Measurements from ENCODE around the gene POLN.

POLN gene

DNA sequence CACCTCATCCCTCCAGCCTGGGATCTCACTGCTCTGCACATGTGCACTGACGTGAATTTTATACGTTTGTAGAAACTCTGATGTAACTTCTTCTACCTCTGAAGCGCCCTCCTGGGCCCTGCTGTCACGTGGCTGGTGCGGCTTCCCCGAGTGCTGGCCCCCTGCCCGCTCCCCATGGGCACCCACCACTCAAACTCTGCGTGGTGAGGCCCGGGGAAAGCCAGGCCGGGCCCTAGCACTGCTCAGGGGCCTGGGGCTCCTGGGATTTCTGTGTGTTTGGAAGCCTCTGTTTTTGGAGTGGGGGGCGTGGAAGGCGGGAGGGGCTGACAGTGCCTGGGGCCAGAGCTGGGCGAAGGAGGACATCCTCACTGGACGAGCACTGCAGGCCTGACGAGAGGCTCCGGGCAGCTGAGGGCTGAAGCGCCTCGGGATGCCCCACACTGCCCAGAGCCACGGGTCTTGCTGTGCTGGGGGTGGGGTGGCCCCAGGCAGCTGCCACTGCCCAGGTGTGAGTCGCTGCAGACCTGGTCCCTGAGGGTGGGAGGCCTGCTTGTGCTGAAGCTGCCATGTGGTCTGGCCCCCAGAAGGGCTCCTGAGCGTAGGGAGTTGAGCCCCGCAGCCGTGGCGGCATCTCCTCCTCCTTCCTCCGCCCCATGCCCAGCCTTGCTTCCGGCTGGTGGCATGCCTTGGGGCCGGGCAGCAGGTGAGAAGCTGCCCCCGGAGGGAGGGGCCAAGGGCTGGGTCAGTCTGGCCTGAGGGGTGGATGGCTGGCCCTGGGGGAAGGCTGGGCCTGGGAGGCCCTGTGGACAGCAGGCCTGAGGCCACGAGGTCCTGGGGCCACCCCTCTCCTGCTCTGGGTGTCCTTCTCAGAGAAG, 175.1 kb downstream of the POLN start:
- no peak for DNase-seq

DNA sequence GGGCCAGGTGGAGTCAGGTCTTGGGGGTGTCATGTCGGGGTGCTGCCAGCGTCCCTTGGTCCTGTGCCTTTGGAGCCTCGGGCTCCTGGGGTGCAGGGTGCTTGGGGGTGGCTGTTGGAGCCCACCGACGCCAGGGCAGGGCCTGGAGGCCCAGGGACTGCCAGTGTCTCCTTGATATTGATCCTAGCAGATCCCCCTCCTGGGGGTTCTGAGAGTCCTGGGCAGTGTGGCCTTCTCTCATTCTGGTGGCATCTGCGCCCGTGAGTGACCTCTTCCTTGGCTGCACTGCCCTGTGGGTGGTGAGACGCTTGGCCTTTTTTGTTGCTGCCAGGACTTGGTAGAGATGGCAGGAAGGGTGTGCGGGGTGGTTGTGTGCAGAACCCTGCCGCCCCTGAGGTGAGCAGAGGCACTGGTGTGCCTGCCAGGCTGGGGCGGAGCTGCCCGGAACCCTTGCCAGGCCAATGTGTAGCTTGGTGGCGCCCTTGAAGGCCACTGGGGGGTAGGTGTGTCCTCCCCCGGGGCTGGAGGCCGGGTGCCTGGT, 175.8 kb downstream of the POLN start:
- no peak for DNase-seq

DNA sequence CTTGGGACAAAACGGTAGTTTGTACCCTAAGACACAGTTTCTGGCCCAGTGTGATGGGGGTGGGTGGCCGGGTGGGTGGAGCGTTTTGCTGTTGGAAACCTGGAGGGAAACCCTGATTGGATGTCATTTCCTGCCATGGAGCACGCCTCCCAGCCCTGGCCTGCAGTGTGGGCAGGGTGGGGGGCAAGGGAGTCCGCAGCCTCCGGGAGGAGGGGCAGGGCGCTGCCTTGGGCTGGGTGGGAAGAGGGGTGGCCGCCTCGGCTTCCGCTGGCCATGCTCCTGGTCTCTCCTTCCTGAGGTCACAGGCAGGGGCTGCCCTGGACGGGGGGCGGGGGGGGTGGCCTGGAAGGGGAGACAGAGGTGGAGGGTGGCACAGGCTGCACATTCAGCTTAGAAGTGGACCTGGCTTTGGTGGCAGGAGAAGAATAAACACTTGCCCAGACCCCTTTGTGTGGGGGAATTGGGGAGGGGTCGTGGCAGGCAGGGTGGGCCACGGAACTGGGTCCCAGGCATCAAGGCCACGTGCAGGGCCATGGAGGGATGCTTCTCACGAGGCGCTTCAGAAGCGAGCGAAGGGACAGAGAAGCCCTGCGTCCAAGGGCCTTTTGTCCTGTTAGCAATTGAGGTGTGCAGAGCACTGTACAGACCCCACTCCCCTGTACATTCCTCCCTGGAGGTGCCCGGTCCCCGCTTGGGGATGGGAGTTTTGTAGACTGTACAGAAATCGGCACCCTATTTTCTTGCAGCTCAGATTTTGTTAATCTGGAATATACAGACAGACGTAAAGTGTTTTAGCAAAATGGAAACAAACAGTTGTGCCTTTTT, 176.6 kb downstream of the POLN start:
- DNase-seq: no peak

DNA sequence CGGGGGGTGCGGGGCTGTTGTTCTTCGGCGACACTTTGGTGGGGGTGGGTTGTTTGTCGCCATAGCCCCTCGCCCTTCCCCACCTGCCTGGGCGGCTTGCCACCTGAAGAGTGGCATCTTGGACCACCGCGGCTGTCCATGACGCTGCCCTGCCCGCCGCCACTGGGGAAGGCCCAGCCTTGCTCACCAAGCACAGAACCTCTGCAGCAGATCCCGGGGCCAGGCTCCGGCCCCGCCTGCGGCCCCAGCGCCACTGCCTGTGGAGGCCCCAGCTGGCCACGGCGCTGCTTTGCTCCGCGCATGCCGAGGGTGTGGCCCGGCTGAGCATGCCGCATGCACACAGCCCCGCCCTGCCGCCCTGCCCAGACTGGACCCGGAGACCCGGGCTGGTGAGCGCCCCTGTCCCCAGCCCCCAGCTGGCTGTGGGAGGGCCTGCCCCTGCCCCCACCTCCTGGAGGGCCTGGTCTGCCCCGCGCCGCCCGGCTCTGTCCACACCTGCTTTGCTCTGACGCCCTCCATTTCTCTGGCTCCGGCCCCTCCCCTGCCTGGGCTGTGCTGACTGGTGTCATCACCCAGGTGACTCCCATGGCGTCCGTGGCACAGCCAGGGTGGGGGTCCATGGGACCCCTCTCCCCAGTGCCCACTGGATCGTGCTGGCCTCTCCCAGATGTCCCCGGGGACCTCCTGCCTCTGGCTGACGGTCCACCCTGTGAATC, 177.5 kb downstream of the POLN start:
- DNase-seq: no peak

DNA sequence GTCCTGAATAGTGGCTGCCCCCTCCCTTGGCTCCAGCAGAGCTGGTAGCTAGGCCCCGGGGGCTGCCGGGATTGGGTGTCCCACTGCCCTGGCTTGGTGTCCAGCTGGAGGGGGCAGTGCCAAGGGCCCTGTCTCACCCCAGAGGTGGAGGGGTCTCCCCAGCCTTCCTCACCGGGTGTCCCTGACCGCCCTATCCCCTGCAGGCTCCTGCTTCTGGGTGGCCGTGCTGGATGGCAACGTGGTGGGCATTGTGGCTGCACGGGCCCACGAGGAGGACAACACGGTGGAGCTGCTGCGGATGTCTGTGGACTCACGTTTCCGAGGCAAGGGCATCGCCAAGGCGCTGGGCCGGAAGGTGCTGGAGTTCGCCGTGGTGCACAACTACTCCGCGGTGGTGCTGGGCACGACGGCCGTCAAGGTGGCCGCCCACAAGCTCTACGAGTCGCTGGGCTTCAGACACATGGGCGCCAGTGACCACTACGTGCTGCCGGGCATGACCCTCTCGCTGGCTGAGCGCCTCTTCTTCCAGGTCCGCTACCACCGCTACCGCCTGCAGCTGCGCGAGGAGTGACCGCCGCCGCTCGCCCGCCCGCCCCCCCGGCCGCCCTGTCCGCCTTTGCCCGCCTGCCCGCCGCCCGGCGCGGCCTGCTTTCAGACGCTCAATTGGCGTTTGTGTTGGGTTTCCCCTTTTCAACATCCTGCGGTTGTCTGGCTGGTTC, 178.2 kb downstream of the POLN start:
- no peak for DNase-seq

DNA sequence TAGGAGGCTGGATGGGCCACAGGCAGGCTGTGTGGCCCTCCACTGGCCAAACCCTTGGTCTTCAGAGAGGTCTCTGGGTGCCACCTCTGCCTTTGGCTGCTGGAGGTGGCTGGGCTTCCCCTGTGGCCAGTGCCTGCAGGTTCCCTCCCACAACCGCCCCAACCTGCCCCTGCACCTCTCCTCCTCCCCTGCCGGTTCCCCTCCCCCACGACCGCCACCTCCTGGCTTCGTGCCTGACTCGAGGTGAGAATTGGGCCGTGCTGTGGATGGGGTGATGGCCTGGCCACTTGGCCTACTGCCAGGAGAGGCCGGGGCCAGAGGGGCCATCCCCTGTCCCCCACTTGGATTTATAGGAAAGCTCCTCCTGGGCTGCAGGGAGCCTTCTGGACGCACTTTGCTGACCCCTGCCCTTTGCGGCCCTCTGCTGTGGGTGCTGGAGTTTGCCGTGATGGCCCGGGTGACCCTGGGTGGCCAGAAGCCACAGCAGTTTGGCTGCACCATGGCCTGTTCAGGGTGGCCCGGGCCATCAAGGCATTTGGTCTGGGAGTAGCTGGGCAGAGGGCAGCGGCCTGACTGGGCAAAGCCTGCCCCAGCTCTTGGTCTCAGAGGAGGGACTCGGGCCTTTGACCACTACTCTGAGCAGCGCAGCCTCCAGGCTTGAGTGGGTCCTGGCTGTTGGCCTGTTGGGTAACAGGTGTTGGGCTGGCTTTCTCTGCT, 179.0 kb downstream of the POLN start:
- no peak for DNase-seq

DNA sequence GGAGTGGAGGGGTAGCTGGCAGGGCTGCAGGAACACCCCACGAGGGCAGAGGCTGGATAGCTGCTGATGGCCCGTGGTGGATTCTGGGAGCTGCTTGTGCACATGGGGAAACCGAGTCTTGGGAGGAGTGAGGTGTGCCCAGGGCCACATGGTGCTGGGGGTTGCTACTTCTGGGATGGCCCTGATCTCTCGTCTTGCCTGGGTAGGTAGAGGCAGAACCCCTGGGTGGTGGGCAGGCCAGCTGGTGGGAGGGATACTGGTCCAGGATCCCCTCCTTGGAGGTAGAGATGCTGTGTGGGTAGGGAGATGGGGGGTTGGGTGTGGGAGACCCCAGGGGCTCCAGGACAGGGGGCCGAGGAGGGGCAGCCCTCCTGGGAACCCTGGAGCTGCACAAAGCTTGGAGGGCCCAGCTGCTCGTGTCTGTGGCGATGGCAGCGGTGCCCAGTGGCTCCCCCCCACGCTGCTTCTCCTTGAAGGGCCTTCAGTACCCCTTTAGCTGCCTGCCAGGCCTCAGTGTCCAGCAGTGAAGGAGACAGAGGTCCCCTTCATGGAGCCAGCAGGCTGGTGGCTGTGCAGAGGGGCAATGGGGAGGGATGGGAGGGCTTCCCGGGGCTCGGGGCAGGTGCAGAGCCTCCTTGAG, 179.6 kb downstream of the POLN start:
- no peak for DNase-seq

DNA sequence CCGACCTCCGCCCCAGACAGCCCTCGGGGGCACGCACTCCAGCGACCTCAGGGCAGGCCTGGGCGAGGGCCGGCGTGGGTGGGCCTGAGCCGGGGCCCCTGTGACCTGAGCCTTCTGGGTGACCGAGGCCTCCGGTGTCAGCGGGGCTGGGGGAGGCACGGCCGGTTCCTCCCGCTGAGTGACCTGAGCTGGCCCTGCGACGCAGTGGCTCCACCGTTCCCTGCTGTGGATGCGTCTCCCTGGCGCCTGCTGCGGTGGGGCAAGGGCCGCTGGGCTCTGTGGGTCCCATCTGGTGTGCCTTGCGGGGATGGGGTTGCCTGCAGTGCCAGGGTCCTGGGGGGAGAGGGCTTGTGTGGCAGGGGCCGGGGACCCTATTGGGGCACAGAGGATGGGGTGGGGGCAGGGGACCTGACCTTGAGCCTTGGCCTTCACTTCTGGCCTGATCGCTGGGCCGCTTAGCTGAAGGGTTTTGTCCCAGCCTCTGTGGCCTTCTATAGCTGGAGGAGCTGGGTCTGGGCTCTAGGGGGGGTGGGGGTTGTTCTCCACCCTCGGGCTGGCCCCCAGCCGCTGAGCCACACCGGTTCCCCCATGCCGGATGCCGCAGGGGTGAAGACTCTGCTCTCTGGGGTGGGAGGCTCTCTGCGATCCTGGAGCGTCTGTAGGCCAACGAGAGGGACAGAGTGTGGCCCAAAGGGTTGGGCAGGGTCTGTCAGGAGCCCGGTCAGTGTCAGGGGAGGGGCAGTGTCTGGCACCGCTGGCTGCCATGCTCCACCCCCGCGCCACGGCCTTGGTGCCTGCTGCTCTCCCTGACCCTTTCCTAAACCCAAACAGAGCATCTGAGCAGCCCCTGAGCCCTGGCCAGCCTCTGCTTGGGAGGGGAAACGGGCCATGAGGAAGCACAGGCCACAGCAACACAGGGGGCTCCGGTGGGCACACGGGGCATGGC, 180.5 kb downstream of the POLN start:
- DNase-seq: no peak

DNA sequence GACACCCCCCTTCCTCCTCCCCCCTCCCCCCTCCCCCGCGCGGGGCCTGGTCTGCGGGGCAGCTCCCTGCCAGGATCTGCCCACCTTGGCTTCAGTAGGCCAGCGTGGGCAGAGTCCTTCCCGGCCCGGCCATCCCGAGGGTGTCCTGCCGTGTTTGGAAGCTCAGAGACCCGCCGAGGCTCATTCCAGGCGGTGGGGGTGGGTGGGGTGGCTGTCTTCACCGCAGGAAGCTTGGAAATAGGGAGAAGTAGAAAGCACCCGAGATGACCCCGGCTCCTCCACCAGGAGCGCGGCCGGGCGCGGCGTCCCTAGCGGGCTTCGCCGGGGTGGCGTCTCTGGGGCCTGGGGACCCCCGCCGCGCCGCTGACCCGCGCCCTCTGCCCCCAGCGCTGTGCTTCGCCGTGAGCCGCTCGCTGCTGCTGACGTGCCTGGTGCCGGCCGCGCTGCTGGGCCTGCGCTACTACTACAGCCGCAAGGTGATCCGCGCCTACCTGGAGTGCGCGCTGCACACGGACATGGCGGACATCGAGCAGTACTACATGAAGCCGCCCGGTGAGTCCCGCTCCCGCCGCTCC, 181.2 kb downstream of the POLN start:
- DNase-seq: no peak

DNA sequence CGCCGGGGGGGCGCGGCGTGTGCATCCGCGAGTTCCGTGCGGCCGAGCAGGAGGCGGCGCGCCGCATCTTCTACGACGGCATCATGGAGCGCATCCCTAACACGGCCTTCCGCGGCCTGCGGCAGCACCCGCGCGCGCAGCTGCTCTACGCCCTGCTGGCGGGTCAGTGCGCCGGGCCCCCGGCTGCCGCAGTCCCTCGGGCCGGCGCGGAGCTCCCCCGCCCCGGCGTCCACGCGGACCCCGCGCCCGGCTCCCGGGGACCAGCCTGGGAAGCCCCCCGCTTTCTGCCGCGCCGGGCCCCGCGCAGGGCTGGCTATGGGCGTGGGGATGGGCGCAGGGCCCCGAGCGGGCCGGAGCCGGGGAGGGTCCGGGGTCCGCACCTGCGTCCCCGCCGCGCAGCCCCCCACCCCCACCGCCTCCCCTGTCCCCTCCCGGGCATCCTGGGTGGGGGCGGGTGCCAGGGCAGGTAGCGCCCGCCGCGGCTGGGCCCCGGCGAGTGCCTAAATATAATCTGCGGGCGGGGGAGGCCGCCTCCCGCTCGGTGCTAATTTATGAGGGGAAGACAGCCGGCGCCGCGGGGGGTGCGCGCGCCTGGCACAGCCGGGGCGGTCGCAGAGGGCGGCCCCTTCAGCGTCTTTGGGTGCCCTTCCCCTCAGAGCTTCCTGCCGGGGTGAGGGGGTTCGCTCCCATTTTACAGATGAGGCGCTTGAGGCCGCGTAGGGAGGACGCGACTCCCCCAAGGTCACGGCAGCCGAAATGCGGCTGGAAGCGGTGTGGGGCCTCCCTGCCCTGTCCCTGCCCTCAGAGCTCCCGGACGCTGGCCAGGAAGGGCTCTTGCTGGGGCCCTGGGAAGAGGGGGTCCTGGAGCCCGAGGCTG, 182.0 kb downstream of the POLN start:
- DNase-seq: no peak

DNA sequence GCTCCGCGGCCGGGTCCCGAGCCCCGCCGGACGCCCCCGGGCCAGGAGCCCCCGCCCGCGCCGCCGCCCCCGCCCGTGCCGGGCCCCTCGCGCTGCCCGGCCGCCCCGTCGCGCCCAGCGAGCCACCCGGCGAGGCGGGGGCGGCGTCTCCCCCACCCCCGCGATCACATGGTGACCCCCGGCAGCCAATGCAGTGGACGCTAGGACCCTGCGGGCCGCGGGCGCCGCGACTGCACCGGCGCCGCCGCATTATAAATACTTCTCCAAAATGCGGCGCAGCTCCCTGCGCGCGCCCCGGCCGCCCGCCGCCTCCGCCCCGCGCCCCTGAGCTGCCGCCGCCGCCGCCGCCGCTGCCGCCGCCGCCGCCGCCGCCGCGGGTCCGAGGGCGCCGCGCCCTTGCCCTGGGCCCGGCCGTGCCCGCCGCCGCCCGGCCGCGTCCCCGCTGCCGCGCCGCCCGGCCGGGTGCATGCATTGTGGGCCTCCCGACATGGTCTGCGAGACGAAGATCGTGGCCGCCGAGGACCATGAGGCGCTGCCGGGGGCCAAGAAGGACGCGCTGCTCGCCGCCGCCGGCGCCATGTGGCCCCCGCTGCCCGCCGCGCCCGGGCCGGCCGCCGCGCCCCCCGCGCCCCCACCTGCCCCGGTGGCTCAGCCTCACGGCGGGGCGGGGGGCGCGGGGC, 182.7 kb downstream of the POLN start, which contains the start of gene NAT8L:
Gene NAT8L (plus strand): TSS at position 282 of the 680 bp plus-strand sequence. CDS start 185 bp downstream, at position 467.
- no peak for DNase-seq

DNA sequence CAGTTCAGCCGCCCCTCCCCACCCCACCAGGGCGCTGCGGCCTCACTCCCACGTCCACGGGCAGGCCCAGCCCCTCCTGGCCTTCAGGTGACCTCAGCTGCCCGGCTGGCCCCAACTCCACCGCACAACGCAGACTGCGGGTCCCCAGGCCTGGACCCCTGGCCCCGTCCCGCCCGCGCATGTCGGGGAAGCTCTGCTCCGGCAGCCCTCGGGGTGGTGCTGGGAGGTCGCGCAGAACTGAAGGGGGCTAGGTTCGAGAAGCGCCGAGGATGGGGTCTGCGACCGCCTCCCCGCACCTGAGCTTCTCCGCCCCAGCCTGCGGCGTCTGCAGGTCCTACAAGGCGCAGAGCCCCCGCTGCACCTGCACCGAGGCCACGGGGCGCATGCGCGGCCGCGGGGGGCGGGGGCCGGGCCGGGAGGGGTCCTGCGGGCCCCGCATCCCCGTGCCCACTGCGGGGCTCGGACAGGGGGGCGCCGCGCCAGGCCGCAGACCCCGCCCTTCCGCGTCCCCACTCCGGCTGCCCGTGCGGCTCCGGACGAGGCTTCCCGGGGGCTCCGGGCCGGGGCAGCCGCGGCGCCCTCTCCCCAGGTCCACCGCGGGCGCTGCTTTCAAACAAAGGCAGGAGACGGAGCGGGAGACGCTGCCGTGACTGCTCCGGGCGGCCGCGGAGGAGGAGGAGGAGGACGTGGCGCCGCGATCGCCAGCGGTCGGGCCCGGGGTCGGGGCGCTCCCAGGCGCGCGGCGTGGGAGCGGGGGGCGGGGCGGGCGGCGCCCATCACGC, 183.5 kb downstream of the POLN start:
- DNase-seq: peak; percentile 26

DNA sequence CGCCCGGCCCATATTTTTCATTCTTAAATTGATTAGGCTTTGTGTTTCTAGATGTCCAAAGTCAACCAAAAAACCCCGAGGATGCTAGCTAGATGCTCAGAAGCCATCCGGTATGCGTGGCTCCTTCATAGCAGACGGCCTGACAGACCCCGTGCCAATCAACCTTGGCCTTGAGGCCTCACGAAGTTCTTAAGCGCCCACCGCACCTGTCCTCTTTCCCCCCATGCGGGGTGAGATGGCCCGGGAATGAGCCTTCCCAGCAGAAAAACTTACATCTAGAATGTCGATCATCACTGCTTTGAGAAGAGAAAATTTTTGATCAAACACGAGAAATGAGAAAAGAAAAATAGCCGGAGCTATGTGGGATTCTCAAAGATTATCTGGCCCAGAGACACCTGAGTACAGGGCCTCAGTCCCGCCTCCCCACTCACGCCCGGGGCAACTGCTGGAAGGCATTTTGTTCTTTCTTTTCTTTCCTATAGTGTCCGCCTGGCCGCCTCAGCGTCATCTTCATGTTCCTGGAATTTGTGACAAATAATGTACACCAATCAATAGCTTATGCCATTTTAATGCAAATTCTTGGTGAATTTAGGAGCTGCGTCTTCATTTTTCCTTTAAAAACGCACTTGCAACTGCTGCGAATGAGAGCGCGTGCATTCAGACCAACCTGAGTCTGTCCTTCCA, 184.4 kb downstream of the POLN start:
- DNase-seq: no peak

DNA sequence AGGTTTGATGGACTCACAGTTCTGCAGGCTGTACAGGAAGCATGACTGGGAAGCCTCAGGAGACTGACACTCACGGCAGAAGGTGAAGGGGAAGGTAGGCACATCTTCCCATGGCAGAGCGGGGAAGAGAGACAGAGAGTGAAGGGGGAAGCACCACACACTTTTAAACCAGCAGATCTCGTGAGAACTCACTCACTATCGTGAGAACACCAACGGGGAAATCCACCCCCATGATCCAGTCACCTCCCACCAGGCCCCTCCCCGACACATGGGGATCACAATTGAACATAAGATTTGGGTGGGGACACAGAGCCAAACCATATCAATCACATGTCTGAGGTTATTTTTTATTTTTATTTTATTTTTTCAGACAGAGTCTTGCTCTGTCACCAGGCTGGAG, 187.7 kb downstream of the POLN start:
- no peak for DNase-seq

DNA sequence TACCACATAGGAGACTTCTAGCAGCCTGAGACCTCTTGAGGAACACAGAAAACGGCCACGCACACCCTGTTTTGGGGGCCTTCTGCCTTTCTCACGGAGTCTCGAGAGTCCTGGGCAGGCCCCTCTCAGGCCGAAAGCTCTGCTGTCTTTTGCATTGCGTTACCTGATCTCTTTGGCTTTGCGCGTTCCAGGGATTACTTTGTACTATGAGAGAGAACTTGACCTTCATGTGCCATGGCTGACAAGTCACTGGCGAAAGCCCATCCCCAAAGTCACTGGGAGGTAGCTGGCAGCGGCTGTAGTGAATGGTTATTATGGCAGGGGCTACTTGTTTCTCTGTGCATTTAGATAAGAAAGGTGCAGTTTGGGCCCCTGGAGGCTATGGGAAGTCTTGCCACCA, 190.8 kb downstream of the POLN start:
- DNase-seq: no peak

DNA sequence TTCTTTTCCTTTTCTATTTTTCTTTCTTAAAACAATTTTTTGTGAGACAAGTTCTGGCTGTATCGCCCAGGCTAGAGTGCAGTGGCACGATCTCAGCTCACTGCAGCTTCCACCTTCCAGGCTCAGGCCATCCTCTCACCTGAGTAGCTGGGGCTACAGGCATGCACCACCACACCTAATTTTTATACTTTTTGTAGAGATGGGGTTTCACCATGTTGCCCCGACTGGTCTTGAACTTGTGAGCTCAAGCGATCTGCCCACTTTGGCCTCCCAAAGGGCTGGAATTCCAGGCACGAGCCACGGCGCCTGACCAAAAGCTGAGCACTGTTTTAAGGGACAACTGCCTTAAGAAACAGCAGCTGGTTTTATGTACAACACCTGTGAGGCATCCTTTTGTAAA, 192.1 kb downstream of the POLN start:
- DNase-seq: no peak

Measured in stimulated activated CD4-positive, alpha-beta T cell treated with anti-CD3 and anti-CD28 coated beads, Interleukin-4, amount 100 ng/mL, for 1 hour (primary cell).